GM19238 (cell line): ENCODE measurements around the gene HTT.

Experiments
- DNase-seq: peaks from one replicate; pipeline ENCODE4 v3.0.0; 2011; ENCODE audit warnings: low spot score; ENCODE audit not compliant: insufficient read length

Gene HTT

DNA sequence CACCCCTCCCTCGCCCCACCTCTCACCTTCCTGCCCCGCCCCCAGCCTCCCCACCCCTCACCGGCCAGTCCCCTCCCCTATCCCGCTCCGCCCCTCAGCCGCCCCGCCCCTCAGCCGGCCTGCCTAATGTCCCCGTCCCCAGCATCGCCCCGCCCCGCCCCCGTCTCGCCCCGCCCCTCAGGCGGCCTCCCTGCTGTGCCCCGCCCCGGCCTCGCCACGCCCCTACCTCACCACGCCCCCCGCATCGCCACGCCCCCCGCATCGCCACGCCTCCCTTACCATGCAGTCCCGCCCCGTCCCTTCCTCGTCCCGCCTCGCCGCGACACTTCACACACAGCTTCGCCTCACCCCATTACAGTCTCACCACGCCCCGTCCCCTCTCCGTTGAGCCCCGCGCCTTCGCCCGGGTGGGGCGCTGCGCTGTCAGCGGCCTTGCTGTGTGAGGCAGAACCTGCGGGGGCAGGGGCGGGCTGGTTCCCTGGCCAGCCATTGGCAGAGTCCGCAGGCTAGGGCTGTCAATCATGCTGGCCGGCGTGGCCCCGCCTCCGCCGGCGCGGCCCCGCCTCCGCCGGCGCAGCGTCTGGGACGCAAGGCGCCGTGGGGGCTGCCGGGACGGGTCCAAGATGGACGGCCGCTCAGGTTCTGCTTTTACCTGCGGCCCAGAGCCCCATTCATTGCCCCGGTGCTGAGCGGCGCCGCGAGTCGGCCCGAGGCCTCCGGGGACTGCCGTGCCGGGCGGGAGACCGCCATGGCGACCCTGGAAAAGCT lies at the start of gene HTT, which contains the start of gene HTT-AS:
TSS of gene HTT (plus strand) at position 604 of the 768 bp plus-strand sequence. CDS start at position 749, 145 bp downstream.
TSS of gene HTT-AS (minus strand) at position 461 of the 768 bp plus-strand sequence.
- DNase-seq: peak; percentile 81

DNA sequence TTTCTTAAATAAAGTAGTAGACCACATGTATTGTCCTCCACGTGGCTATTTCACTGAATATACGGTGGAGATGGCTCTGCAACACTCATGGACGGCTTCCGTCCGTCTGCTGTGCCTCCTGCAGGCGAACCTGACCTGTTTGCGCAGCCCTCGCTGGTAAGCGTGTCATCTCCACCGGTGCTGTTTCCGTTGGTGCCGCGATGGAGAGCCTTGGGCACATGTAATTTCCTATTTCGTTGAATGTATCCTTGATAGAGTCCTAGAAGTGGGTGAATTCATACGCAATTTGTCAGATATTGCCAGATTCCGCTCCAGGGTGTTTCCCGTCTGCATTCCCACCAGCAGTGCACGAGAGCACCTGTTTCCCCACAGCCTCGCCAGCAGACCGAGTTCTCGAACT lies 48.6 kb upstream of the HTT start:
- DNase-seq: no peak

DNA sequence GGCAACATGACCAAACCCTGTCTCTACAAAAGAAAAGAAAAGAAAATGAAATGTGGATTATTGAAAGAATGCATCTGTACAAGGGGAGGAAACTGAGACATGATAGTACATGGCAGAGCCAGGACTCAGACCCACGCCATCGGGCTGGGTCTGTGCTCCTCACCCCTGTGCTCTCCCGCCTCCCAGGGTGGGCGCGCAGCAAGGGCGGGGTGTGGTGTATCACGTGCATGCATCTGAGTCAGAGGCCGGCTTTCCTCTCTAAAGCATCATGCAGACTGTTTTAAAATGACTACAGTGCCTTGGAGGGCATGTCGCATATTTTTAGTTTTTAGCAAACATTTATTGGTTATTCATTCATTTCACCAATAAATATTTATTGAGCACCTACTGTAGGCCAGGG lies 47.9 kb upstream of the HTT start:
- no peak for DNase-seq

DNA sequence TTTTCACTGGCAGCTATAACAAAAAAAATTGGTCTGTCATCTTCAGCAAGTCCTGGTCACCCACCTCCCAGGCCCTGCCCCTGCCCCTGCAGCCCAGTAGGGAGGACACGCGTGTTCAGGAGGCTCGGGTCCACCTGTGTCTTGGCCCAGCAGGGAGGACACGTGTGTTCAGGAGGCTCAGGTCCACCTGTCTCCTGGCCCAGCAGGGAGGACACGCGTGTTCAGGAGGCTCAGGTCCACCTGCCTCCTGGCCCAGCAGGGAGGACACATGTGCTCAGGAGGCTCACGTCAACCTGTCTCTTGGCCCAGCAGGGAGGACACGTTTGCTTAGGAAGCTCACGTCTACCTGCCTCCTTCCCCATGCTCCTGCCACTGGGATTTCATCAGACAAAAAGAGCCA lies 45.0 kb upstream of the HTT start:
- no peak for DNase-seq

DNA sequence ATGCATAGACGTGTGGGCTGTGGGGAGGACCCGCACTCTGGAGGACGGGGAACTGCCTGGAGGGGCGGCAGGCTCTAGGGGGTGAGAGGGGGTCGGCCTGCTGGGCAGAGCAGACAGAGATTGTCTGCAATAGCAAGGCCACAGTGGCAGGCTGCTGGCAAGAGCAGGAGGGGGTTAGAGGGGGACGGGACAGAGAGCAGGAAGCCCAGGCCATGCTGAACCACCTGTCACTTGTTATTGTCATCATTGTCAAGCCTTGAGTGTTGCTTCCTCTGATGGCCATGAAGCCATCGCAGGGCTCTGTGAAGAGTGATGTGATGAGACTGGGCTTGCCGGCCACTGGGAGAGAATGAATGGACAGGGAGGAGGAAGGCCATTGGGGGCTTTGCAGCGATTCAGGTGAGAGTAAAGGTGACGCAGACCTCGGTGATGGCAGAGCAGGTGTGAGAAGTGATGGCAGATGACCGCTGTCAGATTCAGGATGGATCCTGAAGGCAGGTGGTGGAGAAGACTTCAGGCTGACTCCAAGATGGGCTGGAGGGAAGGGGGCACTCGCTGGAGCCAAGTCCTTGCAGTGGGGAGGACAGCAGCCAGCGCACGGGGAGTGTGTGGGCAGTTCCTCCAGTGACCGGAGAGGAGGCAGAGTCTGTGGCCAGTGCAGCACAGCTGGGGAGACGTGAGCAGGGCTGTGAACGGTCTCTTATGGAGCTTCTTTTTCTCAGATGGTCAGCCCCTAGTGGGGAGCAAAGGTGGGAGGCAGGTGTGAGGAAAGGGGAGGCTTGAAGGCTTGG lies 43.7 kb upstream of the HTT start:
- no peak for DNase-seq

DNA sequence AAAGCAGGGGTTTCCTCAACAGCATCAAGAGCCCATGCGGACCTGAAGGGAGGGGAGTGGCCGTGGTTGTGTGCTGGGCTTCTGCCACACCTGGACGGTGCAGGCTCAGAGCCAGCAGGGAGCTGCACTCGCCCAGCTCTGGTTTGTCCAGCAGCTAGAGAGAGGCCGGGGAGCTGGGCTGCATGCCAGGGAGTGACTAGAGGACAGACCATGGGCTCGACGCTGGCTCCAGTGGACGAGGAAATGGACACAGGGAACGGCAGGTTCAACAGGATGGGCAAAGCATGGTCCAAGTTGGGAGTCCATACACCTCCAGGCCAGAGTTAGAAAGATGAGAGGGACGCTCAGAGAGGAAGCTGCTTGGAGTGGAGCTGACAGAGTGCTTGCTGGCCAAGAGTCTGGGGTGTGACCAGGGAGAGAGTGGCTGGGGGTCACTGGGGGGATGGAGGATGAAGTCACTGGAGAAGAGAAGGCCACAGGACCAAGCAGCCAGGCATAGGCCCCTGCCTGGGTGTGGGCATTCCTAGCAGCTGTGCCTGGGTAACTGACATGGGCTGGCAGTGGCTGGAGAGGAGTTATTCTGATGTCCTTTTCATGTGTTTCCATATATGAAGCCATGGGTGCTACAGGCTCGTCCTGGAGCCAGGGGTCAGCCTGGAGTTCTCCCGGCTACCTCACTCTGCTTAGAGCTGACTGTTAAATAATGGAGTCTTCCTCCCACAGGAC lies 43.0 kb upstream of the HTT start:
- DNase-seq: no peak

DNA sequence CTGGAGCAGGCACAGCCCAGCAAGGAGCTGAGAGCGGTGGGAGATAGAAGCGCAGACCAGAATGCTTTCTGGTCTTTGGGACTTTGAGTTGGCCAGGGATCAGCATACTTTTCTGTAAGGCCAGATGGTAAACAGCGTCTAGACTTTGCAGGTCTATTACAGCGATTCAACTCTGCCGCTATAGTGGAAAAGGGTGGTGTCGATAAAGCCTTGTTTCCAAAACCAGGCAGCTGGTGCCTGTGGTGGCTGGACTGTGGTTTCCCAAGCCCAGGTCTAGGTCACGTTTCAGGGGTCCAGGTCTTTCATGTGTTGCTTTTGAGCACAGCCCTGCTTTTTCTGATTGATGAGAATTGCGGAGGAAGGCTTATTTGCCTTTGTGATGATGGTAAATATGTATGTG lies 40.2 kb upstream of the HTT start:
- DNase-seq: no peak

DNA sequence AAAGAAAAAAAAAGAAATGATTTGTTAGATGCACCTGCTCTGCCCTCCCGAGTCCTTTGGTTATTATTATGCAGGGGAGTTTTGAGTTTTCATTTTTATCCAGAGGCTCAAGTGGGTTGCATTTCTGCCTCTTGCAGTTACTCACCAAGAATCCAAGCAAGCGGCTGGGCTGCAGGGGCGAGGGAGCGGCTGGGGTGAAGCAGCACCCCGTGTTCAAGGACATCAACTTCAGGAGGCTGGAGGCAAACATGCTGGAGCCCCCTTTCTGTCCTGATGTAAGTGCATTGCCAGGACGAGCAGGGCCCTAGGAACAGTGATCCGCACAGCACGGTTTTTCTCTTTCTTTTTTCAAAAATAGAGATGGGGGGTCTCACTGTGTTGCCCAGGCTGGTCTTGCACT lies 39.2 kb upstream of the HTT start:
- DNase-seq: no peak

DNA sequence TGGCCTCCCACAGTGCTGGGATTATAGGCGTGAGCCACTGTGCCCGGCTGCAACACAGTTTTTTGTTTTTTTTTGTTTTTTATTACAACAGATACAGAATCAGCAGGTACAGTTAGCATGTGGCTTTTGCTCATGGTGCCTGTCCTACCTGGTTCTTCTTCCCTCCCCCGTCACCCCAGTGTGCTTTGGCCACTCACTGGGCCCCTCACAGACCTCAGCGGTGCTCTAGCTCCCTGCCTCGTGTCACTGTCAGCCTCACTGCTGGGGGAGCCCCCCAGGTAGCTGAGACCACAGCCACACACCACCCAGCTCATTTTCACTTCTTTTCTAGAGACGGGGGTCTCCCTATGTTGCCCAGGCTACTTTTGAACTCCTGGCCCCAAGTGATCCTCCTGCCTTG lies 38.8 kb upstream of the HTT start:
- DNase-seq: no peak

DNA sequence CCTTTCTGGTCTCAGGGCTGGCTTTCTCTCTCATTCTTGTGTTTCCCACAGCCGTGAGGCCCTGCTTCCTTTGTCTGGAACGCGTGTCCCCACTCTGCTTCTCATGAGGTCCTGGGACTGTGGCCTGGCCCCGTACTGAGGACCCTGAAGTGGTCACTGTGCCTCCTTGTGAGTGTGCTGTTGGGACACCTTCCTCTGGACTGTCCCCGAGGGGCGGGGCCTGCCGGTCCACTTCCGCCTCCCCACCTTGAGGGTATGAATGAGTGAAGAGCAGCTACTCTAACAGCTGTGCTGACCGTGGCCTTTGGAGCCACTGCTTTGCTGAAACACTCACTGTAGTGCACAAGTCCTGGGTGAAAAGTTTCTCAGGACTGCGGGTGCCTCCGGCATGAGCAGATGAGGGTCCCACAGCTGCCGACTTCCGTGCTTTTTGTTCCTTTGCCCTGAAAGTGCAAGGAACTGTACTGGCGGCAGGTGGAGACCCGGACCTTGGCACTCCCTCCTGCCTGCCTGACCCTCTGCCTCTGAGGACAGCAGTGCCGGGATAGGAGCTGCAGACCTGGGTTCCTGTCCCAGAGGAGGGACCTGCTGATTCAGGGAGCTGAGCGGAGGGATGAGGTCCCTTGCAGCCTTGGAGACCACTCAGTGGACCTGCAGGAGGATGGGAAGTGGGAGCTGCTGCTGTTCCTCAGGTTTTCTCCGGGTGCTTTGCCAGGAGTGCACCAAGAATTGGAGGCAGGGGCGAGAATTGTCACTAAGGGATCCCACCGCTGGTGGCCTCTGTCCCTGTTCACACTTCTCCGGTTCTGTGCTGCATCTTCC lies 38.1 kb upstream of the HTT start:
- DNase-seq: no peak

DNA sequence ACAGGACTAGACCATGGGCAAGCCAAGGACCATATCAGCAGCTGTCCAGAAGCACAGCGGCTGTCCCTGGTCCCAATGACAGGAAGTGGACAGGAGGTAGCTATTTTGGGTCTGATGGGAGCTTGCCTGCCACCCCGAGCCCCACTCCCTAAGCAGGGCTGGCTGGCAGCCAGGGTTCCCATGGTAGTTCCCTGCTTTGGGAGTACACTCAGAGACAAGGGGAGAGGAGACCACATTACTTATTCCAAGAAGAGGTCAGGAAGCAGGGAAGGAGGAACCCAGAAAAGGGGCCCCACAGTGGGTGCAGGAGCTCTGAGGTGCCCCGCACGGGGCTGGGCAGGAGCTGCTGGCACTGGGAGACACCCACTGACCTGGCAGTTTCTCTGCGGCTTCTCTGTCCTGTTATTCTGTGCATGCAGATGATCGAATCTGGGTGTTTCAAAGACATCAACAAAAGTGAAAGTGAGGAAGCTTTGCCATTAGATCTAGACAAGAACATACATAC lies 36.5 kb upstream of the HTT start:
- no peak for DNase-seq

DNA sequence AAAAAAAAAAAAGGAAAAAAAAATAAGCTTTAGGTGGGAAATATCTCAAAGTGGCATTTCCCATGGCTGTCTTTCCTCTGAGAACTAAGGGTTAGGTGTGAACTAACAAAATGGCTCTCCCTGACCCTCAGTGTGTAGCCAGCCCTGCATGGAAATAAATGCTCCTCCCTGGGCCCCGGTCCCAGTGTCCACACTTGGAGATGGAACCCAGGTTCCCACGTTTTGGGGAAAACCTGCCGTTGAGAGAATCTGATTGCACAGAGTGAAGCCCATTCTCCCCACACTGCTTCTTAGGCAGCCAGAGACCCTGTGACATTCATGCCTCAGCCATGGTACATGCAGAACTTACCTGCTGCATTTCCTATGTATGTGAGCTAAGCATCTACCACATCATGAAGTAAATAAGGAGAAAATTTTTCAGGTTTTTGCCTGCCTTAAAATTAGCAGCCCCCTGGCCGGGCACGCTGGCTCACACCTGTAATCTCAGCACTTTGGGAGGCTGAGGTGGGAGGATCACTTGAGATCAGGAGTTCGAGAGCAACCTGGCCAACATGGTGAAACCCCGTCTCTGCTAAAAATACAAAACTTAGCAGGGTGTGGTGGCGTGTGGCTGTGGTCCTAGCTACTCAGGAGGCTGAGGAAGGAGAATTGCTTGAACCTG lies 34.6 kb upstream of the HTT start:
- no peak for DNase-seq

DNA sequence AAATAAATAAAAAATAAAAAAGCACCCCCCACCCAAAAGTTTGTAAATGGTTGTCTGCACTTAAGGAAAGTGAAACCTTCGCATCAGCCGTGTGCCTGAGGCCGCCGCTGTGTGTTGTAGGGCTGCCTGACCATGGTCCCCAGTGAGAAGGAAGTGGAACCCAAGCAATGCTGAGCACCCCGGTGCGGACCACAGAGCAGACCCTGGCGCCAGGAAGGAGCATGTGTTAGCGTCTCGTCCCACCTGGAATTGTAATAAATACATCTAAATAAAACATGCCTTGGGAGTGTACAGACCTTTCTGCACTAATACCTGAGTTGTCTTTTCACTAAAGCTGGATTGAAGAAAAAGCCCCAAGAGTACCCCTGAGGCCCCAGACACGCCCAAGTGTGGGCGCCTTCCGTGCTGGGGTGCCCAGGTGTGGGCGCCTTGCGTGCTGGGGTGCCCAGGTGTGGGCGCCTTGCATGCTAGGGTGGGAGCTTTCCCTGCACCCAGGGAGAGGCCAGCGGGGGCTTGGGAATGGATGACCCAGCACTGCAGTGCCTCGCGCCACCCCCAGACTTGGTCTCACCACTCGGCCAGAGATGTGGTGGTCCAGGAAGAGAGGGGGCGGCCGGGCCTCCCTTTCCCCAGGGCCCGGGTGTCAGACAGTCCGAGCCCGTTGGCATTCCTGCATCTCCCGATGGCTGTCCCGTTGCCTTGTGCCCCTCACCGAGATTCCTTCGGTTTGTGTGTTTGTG lies 33.9 kb upstream of the HTT start:
- no peak for DNase-seq

DNA sequence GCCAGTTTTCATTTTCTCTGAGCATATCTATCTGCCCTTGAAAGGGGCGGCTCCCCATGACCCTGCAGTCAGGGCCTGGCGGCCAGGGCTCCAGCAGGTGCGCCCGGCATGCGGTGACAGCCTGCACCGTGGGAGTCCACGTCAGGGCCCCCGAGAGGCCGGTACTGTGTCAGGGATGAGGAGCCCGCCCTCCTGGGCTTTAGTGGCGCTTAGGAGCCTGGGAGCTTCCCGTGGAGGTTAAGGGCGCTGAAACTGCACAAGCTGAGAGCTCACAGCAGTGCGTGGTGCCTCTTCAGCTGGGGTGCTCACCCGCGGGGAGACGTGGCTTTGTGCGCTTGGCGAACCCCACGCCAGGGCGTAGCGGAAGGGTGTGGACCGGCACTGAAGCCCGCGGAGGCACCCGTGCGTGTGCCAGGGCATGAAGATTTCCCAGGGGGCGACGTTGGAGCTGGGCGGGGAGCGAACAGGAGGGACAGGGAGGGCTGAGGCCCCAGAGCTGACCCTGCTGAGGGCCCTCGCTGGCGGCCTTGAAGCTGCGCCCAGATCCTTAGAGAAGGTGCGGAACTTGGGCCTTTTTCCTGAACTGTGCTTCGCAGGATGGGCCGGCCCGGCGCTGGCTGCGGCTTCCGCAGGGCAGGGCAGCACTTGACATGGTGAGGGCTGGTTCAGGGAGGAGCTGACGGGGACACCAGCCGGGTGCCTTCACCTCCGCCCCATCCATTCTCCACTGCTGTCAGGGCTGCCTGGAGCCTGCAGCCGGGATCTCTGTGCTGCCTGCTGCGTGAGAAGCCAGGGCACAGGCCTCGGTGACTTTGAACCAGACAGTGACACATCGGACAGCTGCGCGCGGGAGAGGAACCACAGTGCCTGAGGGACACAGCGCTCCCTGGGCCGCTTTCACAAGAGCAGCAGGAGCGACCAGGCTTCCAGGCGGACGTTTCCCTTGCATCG lies 33.0 kb upstream of the HTT start:
- no peak for DNase-seq

DNA sequence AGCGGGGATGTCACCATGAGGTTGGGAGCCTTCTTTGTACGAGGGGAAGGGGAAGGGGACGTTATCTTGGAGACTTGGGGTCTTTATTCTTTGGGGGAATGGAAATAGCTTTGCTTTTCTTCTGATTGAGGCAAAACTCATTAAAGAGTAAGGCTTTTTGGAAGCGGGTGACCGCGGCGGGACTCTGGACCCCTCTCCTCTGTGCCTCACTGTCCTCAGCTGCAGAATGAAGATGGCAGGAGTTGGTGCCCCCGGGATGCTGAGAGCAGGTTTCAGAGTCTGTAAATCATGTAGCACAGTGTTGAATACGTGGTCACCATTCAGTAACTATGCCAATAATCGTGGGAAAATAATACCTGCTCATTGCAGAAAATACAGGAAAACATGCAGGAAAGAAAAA lies 32.3 kb upstream of the HTT start:
- DNase-seq: no peak

DNA sequence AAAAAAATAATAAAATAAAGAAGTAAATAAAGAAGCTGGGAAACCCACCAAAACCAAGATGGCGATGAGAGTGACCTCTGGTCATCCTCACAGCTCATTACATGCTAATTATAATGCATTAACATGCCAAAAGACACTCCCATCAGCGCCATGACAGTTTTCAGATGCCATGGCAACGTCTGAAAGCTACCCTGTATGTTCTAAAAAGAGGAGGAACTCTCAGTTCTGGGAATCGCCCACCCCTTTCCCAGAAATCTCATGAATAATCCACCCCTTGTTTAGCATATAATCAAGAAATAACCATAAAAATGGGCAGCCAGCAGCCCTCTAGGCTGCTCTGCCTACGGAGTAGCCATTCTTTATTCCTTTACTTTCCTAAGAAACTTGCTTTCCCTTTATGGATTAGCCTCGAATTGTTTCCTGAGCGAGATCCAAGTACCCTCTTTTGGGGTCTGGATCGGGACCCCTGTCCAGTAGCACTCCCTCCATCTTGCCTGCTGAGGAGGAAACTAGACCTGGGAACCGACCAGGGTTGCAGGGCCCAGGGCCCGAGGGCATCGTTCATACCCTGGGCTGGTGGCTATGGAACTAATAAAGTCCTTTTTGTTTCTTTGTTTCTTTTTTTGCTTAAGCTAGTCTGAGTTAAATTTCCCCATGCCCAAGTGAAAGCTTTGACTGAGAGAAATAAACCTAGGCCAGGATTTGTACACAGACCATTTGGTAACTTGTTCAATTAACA lies 31.0 kb upstream of the HTT start:
- no peak for DNase-seq

DNA sequence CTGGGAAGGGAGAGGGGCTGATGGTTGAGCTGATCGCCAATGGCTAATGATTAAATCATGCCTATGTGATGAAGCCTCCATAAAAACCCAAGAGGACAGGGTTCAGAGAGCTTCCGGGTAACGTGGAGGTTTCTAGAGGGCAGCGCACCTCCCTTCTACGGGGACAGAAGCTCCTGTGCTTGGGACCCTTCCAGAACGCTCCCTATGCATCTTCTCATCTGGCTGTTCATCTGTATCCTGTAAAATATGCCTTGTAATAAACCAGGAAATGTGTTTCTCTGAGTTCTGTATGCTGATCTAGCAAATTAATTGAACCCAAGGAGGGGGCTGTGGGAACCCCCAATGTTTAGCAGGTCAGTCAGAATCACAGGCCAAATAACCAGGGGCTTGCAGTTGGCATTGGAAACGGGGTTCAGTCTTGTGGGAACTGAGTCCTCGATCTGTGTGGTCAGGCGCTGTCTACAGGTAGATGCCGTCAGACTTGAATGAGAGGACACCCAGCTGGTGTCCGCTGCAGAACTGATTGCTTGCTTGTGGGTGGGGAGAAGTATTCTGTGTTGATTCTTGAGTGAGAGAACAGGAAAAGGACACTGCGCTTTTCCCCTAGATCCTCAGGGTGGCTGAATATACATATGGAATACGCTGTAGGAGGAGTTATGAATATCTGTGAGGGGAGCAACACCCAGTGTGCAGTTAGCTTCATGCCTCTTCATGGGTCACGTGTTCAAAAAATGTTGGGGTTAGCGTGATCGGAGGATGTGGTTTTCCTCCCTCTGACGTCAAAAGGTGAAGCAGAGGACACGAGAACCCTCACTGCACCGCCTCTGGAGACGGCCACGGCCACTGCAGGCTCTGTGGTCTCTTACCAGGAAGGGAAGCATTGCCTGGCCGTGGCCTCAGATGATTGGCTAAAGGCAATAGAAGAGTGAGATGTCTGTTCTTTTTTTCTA lies 29.3 kb upstream of the HTT start:
- DNase-seq: no peak
